SJCRH30 (cell line): Measurements from ENCODE around the gene SCUBE2. TPM values are rescaled to one million over a fixed set of nuclear protein-coding genes. Genes with fewer than 3 reads are reported as not detected.
"Not testable (repeated sequence)": the region's sequence is repeated elsewhere in the genome, so short reads cannot be mapped to it uniquely, and the experiment has no call there.

Source experiments
- DNase-seq, 2 experiments: peaks; one replicate each; pipeline ENCODE4 v3.0.0-alpha.2; 2015 to 2020
- H3K27ac ChIP-seq: fragments of 250-450 bp; sonication (Bioruptor Pico); 2 replicates; pipeline ENCODE4 v1.5.1; 2020; ENCODE audit warnings: mild to moderate bottlenecking, moderate library complexity
- H3K27me3 ChIP-seq: fragments of 250-450 bp; sonication (Bioruptor Pico); 2 replicates; pipeline ENCODE4 v1.5.1; 2020; ENCODE audit warnings: mild to moderate bottlenecking, moderate library complexity
- H3K36me3 ChIP-seq: fragments of 250-450 bp; sonication (Bioruptor Pico); 2 replicates; pipeline ENCODE4 v1.5.1; 2020; ENCODE audit warnings: mild to moderate bottlenecking, moderate library complexity
- H3K4me1 ChIP-seq: fragments of 250-450 bp; sonication (Bioruptor Pico); 2 replicates; pipeline ENCODE4 v1.5.1; 2020; ENCODE audit warnings: mild to moderate bottlenecking, moderate library complexity
- H3K4me3 ChIP-seq: fragments of 250-450 bp; sonication (Bioruptor Pico); 2 replicates; pipeline ENCODE4 v1.5.1; 2020; ENCODE audit warnings: mild to moderate bottlenecking, moderate library complexity
- H3K9me3 ChIP-seq: fragments of 250-450 bp; sonication (Bioruptor Pico); replicated peaks from 2 replicates; pipeline ENCODE4 v1.5.1; 2020; ENCODE audit warnings: mild to moderate bottlenecking, moderate library complexity
- total RNA-seq: library from RNA; depleted of rRNA; stranded (reverse); fragments of >200 nt; shearing (Covaris generic); gene quantifications from 2 replicates; pipeline ENCODE4 v1.2.3, GENCODE V29; 2014

The SCUBE2 gene
- total RNA-seq, 1 experiment from 2014 or later: 0.40 TPM

DNA sequence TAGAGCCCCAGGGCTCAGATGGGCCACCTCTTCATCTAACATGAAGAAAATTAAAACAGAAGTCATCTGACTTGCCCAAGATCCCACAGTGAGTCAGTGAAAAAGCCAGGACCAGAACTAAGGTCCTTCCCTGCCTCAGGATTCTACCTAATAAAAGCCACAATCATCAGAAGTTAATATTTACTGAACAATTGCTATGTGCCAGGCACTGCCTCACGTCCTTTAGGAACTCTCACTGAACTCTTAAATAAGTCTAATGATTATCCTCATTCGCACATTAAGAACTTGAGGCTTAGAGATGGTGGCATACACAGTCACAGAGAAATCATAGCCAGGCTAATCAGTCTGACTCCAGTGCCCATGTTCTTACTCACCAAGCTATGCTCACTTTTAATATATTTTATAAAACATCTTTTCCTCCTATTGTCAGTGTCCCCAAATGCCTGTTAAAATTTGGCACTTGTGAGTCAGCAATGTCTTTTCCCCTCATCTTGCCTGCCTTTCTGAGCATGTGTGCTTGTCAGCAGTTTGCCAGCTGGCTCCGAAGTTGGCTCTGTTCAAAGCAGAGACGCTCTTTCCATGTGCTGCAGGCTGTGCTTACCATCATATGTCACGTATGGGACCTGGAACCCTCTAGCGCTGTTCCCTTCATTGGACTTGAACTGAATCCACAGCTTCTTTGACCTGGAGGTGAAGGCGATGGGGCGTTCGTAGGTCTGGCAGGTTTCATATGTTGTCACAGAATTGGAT lies 66.1 kb downstream of the SCUBE2 start:
- Histone ChIP-seq H3K4me3 (no peak overlapping the region), H3K36me3 (no peaks in the 10 kb centered on the region), H3K27me3 (no peaks in the 10 kb centered on the region), H3K27ac (no peak overlapping the region), H3K9me3 (no peaks in the 10 kb centered on the region), H3K4me1 (peaks cover 6% of the 10 kb centered on the region; the same call in 1 of the 2 replicates)
- no peak for DNase-seq

- Histone ChIP-seq H3K27ac (no peak overlapping the region), H3K4me3 (no peak overlapping the region), H3K4me1 (no peaks in the 10 kb centered on the region), H3K27me3 (no peaks in the 10 kb centered on the region), H3K9me3 (no peaks in the 10 kb centered on the region), H3K36me3 (no peaks in the 10 kb centered on the region)
- DNase-seq: no peak
Observed at GRCh38 chr11:9022961-9023680, 68.3 kb downstream of the SCUBE2 start.

- Histone ChIP-seq H3K9me3 (no peaks in the 10 kb centered on the region), H3K4me1 (peaks cover 11% of the 10 kb centered on the region), H3K4me3 (no peak overlapping the region), H3K36me3 (no peaks in the 10 kb centered on the region), H3K27ac (no peak overlapping the region), H3K27me3 (no peaks in the 10 kb centered on the region)
- DNase-seq: no peak
Observed at GRCh38 chr11:9020916-9021315, 70.5 kb downstream of the SCUBE2 start.

DNA sequence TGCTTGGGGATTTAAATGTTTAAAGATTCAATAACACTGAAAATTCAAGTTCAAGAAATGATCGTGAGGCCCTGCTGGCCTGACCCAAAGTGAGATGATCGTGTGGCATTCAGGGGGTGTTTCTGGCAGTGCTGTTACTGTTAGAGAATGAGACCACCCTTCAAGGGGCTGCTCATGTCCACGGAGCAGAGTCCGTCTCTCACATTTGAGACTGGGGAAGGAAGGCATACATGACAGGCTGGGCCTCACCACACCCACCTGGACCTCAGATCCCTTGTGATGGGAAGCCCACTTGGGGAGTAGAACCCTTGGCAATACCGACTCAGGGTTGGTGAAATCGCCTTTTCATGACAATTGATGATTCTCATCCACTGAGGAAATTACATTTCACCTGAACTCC lies 71.5 kb downstream of the SCUBE2 start:
- H3K4me1 ChIP-seq: peaks cover 16% of the 10 kb centered on the region
- no peak for DNase-seq

GRCh38 chr11:9017773-9018172 lies 73.6 kb downstream of the SCUBE2 start:
- Histone ChIP-seq H3K27ac (no peak overlapping the region), H3K36me3 (no peaks in the 10 kb centered on the region), H3K4me3 (no peak overlapping the region), H3K27me3 (no peaks in the 10 kb centered on the region), H3K9me3 (no peaks in the 10 kb centered on the region; the same call in 1 of the 2 replicates), H3K4me1 (peaks cover 16% of the 10 kb centered on the region)
- peak; percentile 31 to 43 for DNase-seq

More for the DNA sequence above, 71.5 kb downstream of the SCUBE2 start:
- H3K27me3 ChIP-seq: no peaks in the 10 kb centered on the region
- no peaks in the 10 kb centered on the region for H3K9me3 ChIP-seq
- no peaks in the 10 kb centered on the region for H3K36me3 ChIP-seq
- H3K4me3 ChIP-seq: no peak overlapping the region
- H3K27ac ChIP-seq: no peak overlapping the region

DNA sequence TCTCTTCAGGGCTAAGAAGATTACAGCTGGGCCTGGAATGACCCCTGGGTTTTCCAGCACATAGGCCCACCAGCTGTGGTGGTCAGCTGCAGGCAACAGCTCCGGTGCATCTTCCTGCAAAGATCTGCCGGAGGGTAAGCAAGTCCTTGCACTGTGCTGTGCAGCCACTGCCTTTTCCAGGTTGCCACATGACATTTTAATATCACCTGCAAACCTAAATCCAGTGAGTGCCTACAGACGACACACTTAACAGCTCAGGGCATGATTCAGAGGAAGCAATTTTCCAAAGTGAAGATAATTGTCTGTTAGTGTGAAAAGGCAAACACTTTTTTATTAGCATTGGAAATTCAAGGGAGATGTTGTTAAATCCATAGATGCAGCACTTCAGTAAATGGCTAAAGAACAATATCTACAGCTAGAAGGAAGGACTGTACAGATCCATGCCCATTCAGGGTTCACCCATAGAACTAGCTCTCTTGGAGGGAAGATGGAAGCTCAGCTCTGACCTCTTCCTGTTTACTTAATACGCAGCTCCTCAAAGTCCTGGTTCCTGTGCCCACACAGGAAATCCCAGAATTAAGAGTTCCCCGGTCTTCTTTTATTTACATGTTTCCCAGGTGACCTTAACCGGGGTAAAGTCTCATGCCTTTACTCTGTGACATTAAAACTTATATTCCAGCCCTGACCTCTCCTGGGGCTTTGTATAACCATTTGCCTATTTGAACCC lies 74.3 kb downstream of the SCUBE2 start:
- H3K27me3 ChIP-seq: no peaks in the 10 kb centered on the region
- H3K9me3 ChIP-seq: no peaks in the 10 kb centered on the region; the same call in 1 of the 2 replicates
- H3K4me1 ChIP-seq: peaks cover 16% of the 10 kb centered on the region
- no peak overlapping the region for H3K4me3 ChIP-seq
- H3K27ac ChIP-seq: no peak overlapping the region
- no peak for DNase-seq
- no peaks in the 10 kb centered on the region for H3K36me3 ChIP-seq

DNA sequence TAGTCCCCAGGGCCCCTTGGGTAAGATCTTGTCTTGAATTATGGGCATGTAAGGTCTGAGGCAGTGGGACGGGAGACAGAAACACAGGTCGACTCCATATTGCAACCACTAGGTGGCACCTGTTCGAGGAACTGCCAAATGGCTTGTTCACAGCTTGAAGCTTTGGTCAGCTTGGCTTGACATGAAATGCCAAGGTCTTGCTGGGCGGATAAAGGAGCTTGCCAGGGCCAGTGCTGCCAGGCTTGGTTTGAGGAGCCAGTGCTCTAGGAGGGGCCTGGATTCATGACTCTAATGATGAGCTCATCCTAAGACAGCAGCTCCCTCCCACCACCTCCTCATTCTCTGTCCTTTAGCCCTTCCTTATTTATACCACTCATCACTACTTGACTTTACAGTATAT lies 75.7 kb downstream of the SCUBE2 start:
- Histone ChIP-seq H3K4me1 (peaks cover 16% of the 10 kb centered on the region), H3K36me3 (no peaks in the 10 kb centered on the region), H3K27ac (no peak overlapping the region), H3K27me3 (no peaks in the 10 kb centered on the region), H3K9me3 (no peaks in the 10 kb centered on the region; the same call in 1 of the 2 replicates), H3K4me3 (no peak overlapping the region)
- peak; percentile 73 to 89 for DNase-seq

DNA sequence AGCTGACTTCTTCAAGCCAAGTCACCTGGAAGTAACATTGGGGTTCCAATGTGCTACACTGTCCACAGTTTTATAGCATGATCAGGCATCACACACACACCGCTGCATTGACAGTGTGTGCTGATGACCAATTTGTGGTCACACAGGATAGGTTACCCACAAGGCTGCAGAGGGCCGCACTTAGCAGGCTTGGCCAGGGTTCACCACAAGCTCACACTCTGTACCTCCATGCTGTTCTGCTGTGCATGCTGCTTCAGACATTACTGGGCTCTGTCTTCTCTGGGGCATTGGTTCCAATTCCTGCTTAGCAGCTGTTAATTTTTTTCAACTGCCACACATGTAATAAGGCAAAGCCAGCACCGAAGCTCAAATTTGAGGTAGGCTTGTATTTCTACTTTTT lies 76.6 kb downstream of the SCUBE2 start:
- no peak overlapping the region for H3K27ac ChIP-seq

DNA sequence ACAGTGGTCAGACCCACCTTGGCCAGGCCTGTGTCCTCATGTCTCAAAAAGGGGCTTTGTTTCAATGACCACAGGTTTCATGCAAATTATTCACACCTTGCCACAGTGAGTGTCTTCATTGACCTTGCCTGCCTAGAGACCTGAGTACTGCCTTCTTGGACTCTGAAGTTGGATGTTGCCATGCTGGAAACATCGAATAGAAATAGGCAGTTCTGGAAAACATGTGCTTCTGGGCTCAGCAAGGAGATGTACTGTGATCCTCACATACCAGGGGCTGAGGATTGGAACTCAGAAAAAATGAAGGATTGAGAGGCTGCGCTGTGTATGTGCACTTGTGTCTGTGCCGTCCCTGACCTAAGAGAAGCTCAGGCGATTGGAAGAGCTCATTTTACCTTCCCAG lies 78.0 kb downstream of the SCUBE2 start:
- Histone ChIP-seq H3K4me3 (no peak overlapping the region), H3K4me1 (peaks cover 16% of the 10 kb centered on the region), H3K27me3 (no peaks in the 10 kb centered on the region), H3K9me3 (no peaks in the 10 kb centered on the region; the same call in 1 of the 2 replicates), H3K36me3 (no peaks in the 10 kb centered on the region), H3K27ac (no peak overlapping the region)
- DNase-seq: no peak

More for the DNA sequence above, 76.6 kb downstream of the SCUBE2 start:
- Histone ChIP-seq H3K9me3 (no peaks in the 10 kb centered on the region; the same call in 1 of the 2 replicates), H3K27me3 (no peaks in the 10 kb centered on the region), H3K4me1 (peaks cover 16% of the 10 kb centered on the region), H3K36me3 (no peaks in the 10 kb centered on the region), H3K4me3 (no peak overlapping the region)
- DNase-seq: peak; percentile 12 to 52

GRCh38 chr11:9009538-9009937 lies 81.9 kb downstream of the SCUBE2 start:
- not testable (repeated sequence) for H3K4me1 ChIP-seq, DNase-seq, H3K36me3 ChIP-seq, H3K9me3 ChIP-seq, H3K27ac ChIP-seq, H3K4me3 ChIP-seq, H3K27me3 ChIP-seq

DNA sequence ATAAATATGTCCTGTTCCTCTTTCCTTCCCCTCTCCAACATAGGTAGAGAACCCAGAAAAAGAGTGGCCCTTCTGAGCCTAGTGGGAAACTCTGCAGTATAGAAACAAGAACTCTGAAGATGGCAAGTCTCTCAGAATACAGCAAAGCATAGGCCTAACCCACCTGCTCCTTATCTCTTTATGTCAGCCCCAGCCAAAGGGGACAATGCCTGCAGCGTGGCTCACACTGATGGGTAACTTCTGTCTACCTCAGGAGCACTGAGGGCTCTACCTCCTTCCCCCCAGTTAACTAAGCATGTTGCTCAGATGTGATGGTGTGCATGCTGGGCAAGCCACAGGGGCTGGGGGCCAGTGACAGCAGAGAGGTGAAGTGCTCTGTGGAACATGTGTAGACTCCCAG lies 82.7 kb downstream of the SCUBE2 start:
- no peak for DNase-seq
- H3K36me3 ChIP-seq: no peaks in the 10 kb centered on the region
- no peaks in the 10 kb centered on the region; the same call in 1 of the 2 replicates for H3K9me3 ChIP-seq
- no peak overlapping the region for H3K27ac ChIP-seq
- peaks cover 9% of the 10 kb centered on the region for H3K27me3 ChIP-seq
- H3K4me1 ChIP-seq: no peaks in the 10 kb centered on the region
- H3K4me3 ChIP-seq: no peak overlapping the region

- Histone ChIP-seq H3K4me1 (no peaks in the 10 kb centered on the region), H3K9me3 (no peaks in the 10 kb centered on the region; the same call in 1 of the 2 replicates), H3K36me3 (no peaks in the 10 kb centered on the region), H3K27ac (no peak overlapping the region), H3K27me3 (peaks cover 9% of the 10 kb centered on the region), H3K4me3 (no peak overlapping the region)
- no peak for DNase-seq
Observed at GRCh38 chr11:9008011-9008550, 83.3 kb downstream of the SCUBE2 start.

DNA sequence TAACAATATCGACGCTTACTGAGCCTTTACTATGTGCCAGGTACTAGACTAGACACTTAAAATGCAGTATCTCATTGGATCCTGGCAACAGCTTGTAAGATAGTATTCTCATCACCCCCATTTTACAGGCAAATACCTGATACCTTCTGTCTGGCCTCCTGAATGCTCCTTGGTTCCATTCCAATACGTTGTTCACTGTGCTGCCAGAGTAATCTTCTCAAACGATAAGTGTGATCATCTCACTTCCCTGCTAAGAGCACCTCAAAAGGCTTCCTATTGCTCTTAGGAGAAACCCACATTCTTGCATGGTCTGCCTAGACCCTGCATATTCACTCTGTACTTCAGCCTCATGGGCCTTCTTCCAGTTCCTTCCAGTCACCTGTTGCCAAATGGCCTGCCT lies 86.3 kb downstream of the SCUBE2 start:
- H3K27ac ChIP-seq: no peak overlapping the region
- H3K27me3 ChIP-seq: peaks cover 9% of the 10 kb centered on the region
- no peaks in the 10 kb centered on the region for H3K36me3 ChIP-seq
- no peak overlapping the region for H3K4me3 ChIP-seq
- no peaks in the 10 kb centered on the region for H3K9me3 ChIP-seq
- no peak for DNase-seq
- H3K4me1 ChIP-seq: no peaks in the 10 kb centered on the region

DNA sequence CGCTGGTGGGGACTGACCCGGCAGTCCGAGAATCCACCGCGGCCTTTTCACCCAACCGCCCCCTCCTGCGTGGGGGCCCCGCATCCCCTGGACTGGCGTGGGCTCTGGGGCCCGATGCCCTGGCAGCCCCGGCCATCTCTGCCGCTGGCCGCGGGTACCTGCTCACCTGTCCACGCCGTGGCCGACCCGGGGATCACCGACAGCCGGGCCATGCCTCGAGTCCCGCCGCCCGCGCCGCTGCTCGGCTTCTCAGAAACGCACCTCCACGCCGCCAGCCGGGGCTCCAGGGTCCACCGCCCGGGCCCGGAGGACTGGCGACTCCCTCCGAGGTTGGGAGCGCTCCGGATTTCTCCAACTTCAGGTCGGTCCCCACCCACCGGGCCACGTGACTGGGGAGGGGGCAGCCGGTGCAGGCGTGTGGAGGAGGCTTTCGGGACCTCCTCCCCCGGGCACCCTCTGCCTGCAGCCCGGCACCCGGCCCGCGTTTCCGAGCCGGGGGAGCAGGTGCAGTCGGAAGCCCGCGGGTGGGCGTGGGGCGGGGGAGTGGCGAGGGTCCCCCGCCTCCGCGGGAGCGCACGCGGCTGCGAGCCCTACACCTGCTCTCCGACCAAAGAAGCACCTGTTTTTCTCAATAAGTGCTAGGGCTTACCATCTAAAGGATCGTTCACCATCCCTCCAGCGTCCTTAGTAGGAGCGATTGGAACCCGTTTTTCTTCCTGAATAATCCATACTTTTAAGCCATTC lies 87.0 kb downstream of the SCUBE2 start:
- peak; percentile 10 to 30 for DNase-seq
- Histone ChIP-seq H3K4me1 (no peaks in the 10 kb centered on the region), H3K27ac (no peak overlapping the region), H3K27me3 (peaks cover 9% of the 10 kb centered on the region), H3K4me3 (peak overlapping the region; percentile 63), H3K36me3 (no peaks in the 10 kb centered on the region), H3K9me3 (no peaks in the 10 kb centered on the region)
